Spleen (tissue), 7 donors: Measurements from ENCODE around the gene CCR8.

ENCODE experiments used
- POLR2A ChIP-seq, 3 donors: fragments of 450-650 bp; IDR thresholded peaks; one replicate each; pipeline ENCODE4 v1.5.1; 2017; ENCODE audit warnings: antibody characterized with exemption in 3 of 3, mild to moderate bottlenecking in 1 of 3
- TF ChIP-seq, protein P1 (sequence below), 11 experiments: fragments of 200-600 bp in 7 of 11; fragments of 450-650 bp in 4 of 11; sonication (generic) in 4 of 11; IDR thresholded peaks in 8 of 11; conservative IDR thresholded peaks in 3 of 11; 1 replicate in 7 of 11; 2 replicates in 4 of 11; pipeline versions ENCODE4 v1.4.0 to v1.8.0; 2016 to 2021; ENCODE audit warnings: antibody characterized with exemption in 11 of 11, inconsistent platforms in 4 of 11, mild to moderate bottlenecking in 1 of 11
- donor health status: DM: no; HTN: no; CAD: no; lungs with moderate emphysema.
- donor health status: DM: no; HTN: no; CAD: no.
- donor health status: DM: no; HTN: no; CAD: no.

DNA sequence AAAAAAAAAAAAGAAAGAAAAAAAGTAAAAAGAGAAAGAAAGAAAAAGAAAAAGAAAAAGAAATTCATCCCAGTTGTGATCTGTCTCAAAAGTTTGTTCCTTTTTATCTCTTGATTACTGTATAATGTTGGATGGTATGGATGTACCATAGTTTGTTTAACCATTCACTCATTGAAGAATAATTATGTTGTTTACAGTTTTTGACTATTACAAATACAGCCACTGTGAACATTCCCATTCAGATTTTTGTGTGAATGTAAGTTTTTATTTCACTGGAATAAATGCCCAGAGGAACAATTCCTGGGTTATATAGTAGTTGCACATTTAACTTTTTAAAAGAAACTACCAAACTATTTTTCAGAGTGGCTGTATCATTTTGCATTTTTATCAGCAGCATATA is 10.3 kb upstream of the CCR8 start:
- TF ChIP-seq, protein P1, sequence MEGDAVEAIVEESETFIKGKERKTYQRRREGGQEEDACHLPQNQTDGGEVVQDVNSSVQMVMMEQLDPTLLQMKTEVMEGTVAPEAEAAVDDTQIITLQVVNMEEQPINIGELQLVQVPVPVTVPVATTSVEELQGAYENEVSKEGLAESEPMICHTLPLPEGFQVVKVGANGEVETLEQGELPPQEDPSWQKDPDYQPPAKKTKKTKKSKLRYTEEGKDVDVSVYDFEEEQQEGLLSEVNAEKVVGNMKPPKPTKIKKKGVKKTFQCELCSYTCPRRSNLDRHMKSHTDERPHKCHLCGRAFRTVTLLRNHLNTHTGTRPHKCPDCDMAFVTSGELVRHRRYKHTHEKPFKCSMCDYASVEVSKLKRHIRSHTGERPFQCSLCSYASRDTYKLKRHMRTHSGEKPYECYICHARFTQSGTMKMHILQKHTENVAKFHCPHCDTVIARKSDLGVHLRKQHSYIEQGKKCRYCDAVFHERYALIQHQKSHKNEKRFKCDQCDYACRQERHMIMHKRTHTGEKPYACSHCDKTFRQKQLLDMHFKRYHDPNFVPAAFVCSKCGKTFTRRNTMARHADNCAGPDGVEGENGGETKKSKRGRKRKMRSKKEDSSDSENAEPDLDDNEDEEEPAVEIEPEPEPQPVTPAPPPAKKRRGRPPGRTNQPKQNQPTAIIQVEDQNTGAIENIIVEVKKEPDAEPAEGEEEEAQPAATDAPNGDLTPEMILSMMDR (IDR thresholded peaks at IDR 0.05 in 8 of 11, conservative IDR thresholded peaks at IDR 0.05 in 3 of 11), result no peak
- TF ChIP-seq POLR2A (IDR thresholded peaks at IDR 0.05), result no peak
